ENCODE data around the gene AHCTF1. TPM values are rescaled to one million over a fixed set of nuclear protein-coding genes. Genes with fewer than 3 reads are reported as not detected.

AHCTF1 gene
- total and polyA plus RNA-seq, 4 donors: 4.2 to 17.5 (median 10.6) TPM

- 77% methylated on average over 2 of the region's 2 CpGs for WGBS
- H3K4me3 ChIP-seq (ENCODE audit: low read depth in 1 of 3, low read length in 3 of 3): no peak overlapping the region
- no peaks in the 10 kb centered on the region for H3K27me3 ChIP-seq (ENCODE audit: control insufficient read depth in 4 of 4, insufficient read depth in 4 of 4, low read length in 3 of 4)
- TF ChIP-seq TAF1 (conservative IDR thresholded peaks at IDR 0.05) (no peak), EGR1 (IDR thresholded peaks at IDR 0.05; ENCODE audit: low read depth in 2 of 2) (no peak), RAD21 (IDR thresholded peaks at IDR 0.05) (no peak), RXRA (IDR thresholded peaks at IDR 0.05) (no peak), REST (IDR thresholded peaks at IDR 0.05) (no peak)
- H3K27ac ChIP-seq (ENCODE audit: low read depth in 1 of 2, low read length in 2 of 2): no peak overlapping the region
- no peaks in the 10 kb centered on the region for H3K9me3 ChIP-seq (ENCODE audit: control insufficient read depth in 4 of 4, low read length in 3 of 4)
- H3K36me3 ChIP-seq (ENCODE audit: control insufficient read depth in 4 of 4, insufficient read depth in 3 of 4, low read depth in 1 of 4, low read length in 3 of 4): no peaks in the 10 kb centered on the region
- peaks cover 3 to 16% (median 11%) of the 10 kb centered on the region in 4 donors for H3K4me1 ChIP-seq (ENCODE audit: control insufficient read depth in 4 of 4, insufficient read depth in 4 of 4, low read length in 3 of 4)
- H3K9ac ChIP-seq (ENCODE audit: low read depth in 1 of 2, low read length in 2 of 2): no peak overlapping the region
- no peak for DNase-seq (ENCODE audit: low spot score)
Observed at GRCh38 chr1:246933893-246934292, 2.1 kb upstream of the AHCTF1 start.

GRCh38 chr1:246932366-246932700 lies 585 bp upstream of the AHCTF1 start:
- peak overlapping the region; percentile 79 to 88 (median 80) for H3K4me3 ChIP-seq (ENCODE audit: low read depth in 1 of 3, low read length in 3 of 3)
- H3K9ac ChIP-seq (ENCODE audit: low read depth in 1 of 2, low read length in 2 of 2): peak overlapping the region in 1 of 2 donors; percentile 56
- no peaks in the 10 kb centered on the region for H3K27me3 ChIP-seq (ENCODE audit: control insufficient read depth in 4 of 4, insufficient read depth in 4 of 4, low read length in 3 of 4)
- no peaks in the 10 kb centered on the region for H3K36me3 ChIP-seq (ENCODE audit: control insufficient read depth in 4 of 4, insufficient read depth in 3 of 4, low read depth in 1 of 4, low read length in 3 of 4)
- no peak for TF ChIP-seq NR2F2 (IDR thresholded peaks at IDR 0.05)
- peaks cover 3 to 16% (median 11%) of the 10 kb centered on the region in 4 donors for H3K4me1 ChIP-seq (ENCODE audit: control insufficient read depth in 4 of 4, insufficient read depth in 4 of 4, low read length in 3 of 4)
- H3K27ac ChIP-seq (ENCODE audit: low read depth in 1 of 2, low read length in 2 of 2): peak overlapping the region; percentile 97
- no peak for DNase-seq (ENCODE audit: low spot score)
- H3K9me3 ChIP-seq (ENCODE audit: control insufficient read depth in 4 of 4, low read length in 3 of 4): no peaks in the 10 kb centered on the region
- WGBS: 10% methylated on average over 8 of the region's 8 CpGs

- peak; percentile 58 for DNase-seq (ENCODE audit: low spot score)
- H3K27me3 ChIP-seq (ENCODE audit: control insufficient read depth in 4 of 4, insufficient read depth in 4 of 4, low read length in 3 of 4): no peaks in the 10 kb centered on the region
- H3K4me1 ChIP-seq (ENCODE audit: control insufficient read depth in 4 of 4, insufficient read depth in 4 of 4, low read length in 3 of 4): peaks cover 3 to 16% (median 11%) of the 10 kb centered on the region in 4 donors
- no peaks in the 10 kb centered on the region for H3K36me3 ChIP-seq (ENCODE audit: control insufficient read depth in 4 of 4, insufficient read depth in 3 of 4, low read depth in 1 of 4, low read length in 3 of 4)
- TF ChIP-seq GABPA (IDR thresholded peaks at IDR 0.05 in 1 of 2, conservative IDR thresholded peaks at IDR 0.05 in 1 of 2) (no peak), FOXA1 (IDR thresholded peaks at IDR 0.05) (no peak), RXRA (IDR thresholded peaks at IDR 0.05) (no peak)
- TF ChIP-seq, protein P1, sequence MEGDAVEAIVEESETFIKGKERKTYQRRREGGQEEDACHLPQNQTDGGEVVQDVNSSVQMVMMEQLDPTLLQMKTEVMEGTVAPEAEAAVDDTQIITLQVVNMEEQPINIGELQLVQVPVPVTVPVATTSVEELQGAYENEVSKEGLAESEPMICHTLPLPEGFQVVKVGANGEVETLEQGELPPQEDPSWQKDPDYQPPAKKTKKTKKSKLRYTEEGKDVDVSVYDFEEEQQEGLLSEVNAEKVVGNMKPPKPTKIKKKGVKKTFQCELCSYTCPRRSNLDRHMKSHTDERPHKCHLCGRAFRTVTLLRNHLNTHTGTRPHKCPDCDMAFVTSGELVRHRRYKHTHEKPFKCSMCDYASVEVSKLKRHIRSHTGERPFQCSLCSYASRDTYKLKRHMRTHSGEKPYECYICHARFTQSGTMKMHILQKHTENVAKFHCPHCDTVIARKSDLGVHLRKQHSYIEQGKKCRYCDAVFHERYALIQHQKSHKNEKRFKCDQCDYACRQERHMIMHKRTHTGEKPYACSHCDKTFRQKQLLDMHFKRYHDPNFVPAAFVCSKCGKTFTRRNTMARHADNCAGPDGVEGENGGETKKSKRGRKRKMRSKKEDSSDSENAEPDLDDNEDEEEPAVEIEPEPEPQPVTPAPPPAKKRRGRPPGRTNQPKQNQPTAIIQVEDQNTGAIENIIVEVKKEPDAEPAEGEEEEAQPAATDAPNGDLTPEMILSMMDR (IDR thresholded peaks at IDR 0.05; ENCODE audit: low read depth, low read length, missing input control): no peak
- TF ChIP-seq, protein P2, sequence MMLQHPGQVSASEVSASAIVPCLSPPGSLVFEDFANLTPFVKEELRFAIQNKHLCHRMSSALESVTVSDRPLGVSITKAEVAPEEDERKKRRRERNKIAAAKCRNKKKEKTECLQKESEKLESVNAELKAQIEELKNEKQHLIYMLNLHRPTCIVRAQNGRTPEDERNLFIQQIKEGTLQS (IDR thresholded peaks at IDR 0.05): no peak
- TF ChIP-seq, protein P3, sequence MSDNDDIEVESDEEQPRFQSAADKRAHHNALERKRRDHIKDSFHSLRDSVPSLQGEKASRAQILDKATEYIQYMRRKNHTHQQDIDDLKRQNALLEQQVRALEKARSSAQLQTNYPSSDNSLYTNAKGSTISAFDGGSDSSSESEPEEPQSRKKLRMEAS (IDR thresholded peaks at IDR 0.05): peak; percentile 43
- WGBS: under 1% methylated on average over 76 of the region's 76 CpGs
- H3K9ac ChIP-seq (ENCODE audit: low read depth in 1 of 2, low read length in 2 of 2): peak overlapping the region; percentile 83 to 99
- H3K4me3 ChIP-seq (ENCODE audit: low read depth in 1 of 3, low read length in 3 of 3): peak overlapping the region; percentile 88 to 98 (median 89)
- no peaks in the 10 kb centered on the region for H3K9me3 ChIP-seq (ENCODE audit: control insufficient read depth in 4 of 4, low read length in 3 of 4)
- peak overlapping the region; percentile 97 for H3K27ac ChIP-seq (ENCODE audit: low read depth in 1 of 2, low read length in 2 of 2)
Observed at GRCh38 chr1:246930830-246931548, 759 bp downstream of the AHCTF1 start.
